Activated naive CD4-positive, alpha-beta T cell treated with anti-CD3 and anti-CD28 coated beads, Interleukin-2, amount 50 U/mL, for 72 hours (primary cell): ENCODE data around the gene PPP1R1B. TPM values are rescaled to one million over a fixed set of nuclear protein-coding genes. Genes with fewer than 3 reads are reported as not detected.

Experiments
- ATAC-seq, 2 donors: fragments of 150-1000 bp; cut with Tn5 transposase; 2 replicates each; pipeline ENCODE4 v1.10.0; 2021; ENCODE audit warnings: mild to moderate bottlenecking in 2 of 2, moderate library complexity in 2 of 2
- DNase-seq, 2 donors: peaks; one replicate each; pipeline ENCODE4 v3.0.0; 2021 to 2022; ENCODE audit warnings: low spot score in 2 of 2
- H3K27ac Mint-ChIP-seq, 2 donors: one replicate each; pipeline ENCODE4 v1.8.0; 2022; ENCODE audit warnings: mild to moderate bottlenecking in 2 of 2, mixed read lengths in 2 of 2
- H3K36me3 Mint-ChIP-seq, 2 donors: one replicate each; pipeline ENCODE4 v1.8.0; 2022; ENCODE audit warnings: mixed read lengths in 2 of 2
- H3K9me3 Mint-ChIP-seq, 2 donors: one replicate each; pipeline ENCODE4 v1.8.0; 2022; ENCODE audit warnings: mixed read lengths in 2 of 2
- total RNA-seq, 2 donors: library from RNA; stranded (reverse); gene quantifications; one replicate each; pipeline ENCODE4 v1.2.3, GENCODE V29; 2022

Gene PPP1R1B
- total RNA-seq, 2 donors from 2014 or later = 0.16 TPM; not detected in 1

DNA sequence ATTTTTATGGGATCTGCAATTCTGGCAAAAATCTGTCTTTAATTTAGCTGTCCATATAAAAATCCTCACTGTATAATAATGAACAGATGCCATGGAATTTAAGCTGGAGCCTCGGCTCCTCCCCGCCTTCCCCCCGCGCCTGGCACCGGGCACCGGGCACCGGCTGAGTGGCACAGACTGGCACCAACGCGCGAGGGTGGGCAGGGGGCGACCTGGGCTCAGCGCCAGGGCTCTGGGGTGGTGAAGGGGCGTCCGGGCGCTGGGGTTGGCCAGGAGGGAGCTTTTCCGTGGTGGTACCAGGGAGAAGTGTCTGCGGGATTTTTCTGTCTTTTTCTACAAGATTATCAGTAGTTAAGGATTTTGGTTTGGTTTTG, 28.1 kb upstream of the PPP1R1B start:
- H3K27ac Mint-ChIP-seq = no peak overlapping the region
- no peaks in the 10 kb centered on the region for H3K9me3 Mint-ChIP-seq
- H3K36me3 Mint-ChIP-seq = peaks cover 0 to 5% of the 10 kb centered on the region in 2 donors
- no peak for ATAC-seq
- DNase-seq = no peak

DNA sequence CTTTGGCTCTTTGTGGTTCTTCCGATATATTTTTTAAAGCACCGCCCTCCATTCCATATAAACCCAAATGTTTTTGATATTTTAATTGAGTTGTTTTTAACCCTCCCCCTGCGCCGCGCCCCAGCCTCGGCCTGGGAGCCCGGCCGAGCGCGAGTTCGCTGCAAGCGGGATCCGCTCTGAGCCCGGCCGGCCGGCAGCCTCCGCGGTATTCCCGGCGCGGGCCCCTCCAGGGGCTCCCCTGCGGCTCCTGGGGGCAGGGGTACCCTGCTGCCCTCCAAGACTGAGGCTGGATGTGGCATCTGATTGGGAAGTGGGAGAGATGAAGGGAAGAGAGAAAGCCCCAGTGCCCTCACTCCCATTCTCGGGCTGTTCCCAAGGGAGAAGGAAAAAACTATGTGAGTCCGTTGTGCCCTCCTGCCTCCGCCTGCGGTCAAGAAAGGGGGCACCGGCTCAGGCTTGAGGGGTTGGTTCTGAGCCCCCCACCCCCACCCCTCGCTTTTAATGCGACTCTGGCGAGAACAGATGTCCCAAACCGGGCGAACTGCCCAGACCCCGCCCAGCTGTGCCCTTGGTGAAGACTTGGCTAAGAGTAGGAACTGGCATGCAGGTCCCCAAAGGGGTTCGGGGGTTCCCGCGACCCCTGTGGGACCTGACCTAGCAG, 27.6 kb upstream of the PPP1R1B start:
- ATAC-seq = no peak
- no peak overlapping the region for H3K27ac Mint-ChIP-seq
- H3K36me3 Mint-ChIP-seq = peaks cover 0 to 5% of the 10 kb centered on the region in 2 donors
- no peak for DNase-seq
- no peaks in the 10 kb centered on the region for H3K9me3 Mint-ChIP-seq

- DNase-seq = no peak
- Mint-ChIP-seq H3K36me3 (peaks cover 0 to 5% of the 10 kb centered on the region in 2 donors), H3K27ac (peak overlapping the region in 1 of 2 donors; percentile 14), H3K9me3 (no peaks in the 10 kb centered on the region)
- ATAC-seq = peak in 1 of 2 donors; percentile 29
Observed at GRCh38 chr17:39599665-39600231, 27.0 kb upstream of the PPP1R1B start.

DNA sequence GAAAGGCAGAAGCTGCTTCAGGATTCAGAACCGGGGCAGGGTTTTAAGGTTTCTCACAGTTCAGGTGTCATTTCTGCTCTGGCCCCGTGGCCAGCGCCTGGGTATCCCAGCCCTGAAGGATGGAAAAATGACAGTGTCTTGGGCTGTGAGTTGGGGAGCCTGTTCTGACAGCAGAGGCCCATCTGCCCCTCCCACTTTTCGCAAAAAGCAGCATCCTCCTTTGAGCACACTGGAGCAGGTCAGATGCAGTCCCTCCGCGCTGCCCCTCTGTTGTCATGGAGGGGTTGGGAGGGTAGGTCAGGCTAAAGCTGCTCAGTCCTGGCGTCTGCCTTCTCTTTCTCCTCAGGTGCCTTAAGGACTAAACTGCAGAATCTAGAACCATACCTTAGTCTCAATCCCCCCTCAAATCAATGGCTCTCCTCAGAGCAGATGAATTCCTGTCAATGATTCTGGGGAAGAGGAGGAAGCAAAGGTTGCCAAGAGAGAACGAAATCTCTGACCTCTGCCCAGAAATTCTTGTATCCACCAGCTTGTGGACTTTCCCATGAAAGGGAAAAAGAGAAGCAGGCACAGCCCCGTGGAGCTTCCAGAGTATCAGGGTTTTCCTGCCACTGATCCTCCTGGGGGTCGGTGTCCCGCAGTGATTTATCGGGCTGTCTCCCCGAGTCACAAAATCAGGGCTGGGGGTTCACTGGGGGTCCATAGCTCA, 26.3 kb upstream of the PPP1R1B start:
- no peaks in the 10 kb centered on the region for H3K9me3 Mint-ChIP-seq
- peaks cover 0 to 5% of the 10 kb centered on the region in 2 donors for H3K36me3 Mint-ChIP-seq
- DNase-seq (no peak), ATAC-seq (no peak)
- H3K27ac Mint-ChIP-seq = peak overlapping the region in 1 of 2 donors; percentile 14

GRCh38 chr17:39600997-39601597, 25.7 kb upstream of the PPP1R1B start:
- H3K36me3 Mint-ChIP-seq = peaks cover 0 to 5% of the 10 kb centered on the region in 2 donors
- no peak for ATAC-seq
- DNase-seq = no peak
- no peak overlapping the region for H3K27ac Mint-ChIP-seq
- no peaks in the 10 kb centered on the region for H3K9me3 Mint-ChIP-seq

GRCh38 chr17:39601758-39602532, 24.8 kb upstream of the PPP1R1B start:
- DNase-seq (no peak), ATAC-seq (no peak)
- Mint-ChIP-seq H3K9me3 (no peaks in the 10 kb centered on the region), H3K27ac (no peak overlapping the region), H3K36me3 (peaks cover 0 to 5% of the 10 kb centered on the region in 2 donors)

- no peaks in the 10 kb centered on the region for H3K9me3 Mint-ChIP-seq
- ATAC-seq (no peak), DNase-seq (no peak)
- peaks cover 0 to 5% of the 10 kb centered on the region in 2 donors for H3K36me3 Mint-ChIP-seq
- no peak overlapping the region for H3K27ac Mint-ChIP-seq
Observed at GRCh38 chr17:39602533-39603303, 24.0 kb upstream of the PPP1R1B start.

GRCh38 chr17:39603304-39604016, 23.3 kb upstream of the PPP1R1B start:
- Mint-ChIP-seq H3K9me3 (no peaks in the 10 kb centered on the region), H3K36me3 (peaks cover 0 to 5% of the 10 kb centered on the region in 2 donors), H3K27ac (no peak overlapping the region)
- DNase-seq (no peak), ATAC-seq (no peak)

GRCh38 chr17:39604911-39605491, 21.8 kb upstream of the PPP1R1B start:
- ATAC-seq = peak in 1 of 2 donors; percentile 16
- peaks cover 0 to 5% of the 10 kb centered on the region in 2 donors for H3K36me3 Mint-ChIP-seq
- no peak overlapping the region for H3K27ac Mint-ChIP-seq
- DNase-seq = no peak
- no peaks in the 10 kb centered on the region for H3K9me3 Mint-ChIP-seq

DNA sequence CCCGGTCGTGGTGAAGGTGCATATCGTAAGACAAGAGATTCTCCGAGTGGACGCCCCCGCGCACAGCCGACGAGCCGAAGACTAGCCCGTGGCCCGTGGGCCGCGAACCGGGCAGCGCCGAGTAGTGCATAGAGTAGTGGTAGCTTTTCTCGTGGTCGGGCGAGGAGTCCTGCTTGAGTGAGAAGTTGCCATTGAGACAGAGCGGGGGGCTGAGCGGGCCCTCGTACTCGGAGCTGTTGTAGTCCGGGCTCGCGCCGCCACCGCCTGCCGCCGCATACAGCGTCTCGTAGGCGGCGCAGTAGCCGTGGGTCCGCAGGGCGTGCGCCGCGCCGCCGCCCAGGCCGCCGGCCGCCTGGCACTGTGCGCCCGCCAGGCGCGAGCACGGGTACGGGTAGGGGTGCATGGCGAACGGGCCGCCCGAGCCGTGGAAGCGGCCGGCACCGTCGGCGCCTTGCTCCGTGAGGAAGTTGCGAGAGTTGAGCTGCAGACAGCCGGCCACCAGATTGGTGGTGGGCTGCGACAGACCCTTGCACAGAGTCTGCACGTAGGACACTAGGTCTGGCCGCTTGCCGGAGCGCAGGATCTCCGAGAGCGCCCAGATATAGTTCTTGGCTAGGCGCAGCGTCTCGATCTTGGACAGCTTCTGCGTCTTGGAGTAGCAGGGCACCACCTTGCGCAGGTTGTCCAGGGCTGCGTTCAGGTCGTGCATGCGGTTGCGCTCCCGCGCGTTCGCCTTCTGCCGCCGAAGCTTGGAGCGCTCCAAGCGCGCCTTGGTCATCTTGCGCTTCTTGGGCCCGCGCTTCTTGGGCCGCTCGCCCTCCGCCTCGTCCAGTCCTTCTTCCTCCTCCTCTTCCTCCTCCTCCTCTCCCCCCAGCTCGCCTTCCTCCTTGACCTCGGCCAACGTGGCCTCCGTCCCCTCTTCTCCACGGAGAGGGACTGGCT, 21.0 kb upstream of the PPP1R1B start:
- H3K27ac Mint-ChIP-seq = no peak overlapping the region

DNA sequence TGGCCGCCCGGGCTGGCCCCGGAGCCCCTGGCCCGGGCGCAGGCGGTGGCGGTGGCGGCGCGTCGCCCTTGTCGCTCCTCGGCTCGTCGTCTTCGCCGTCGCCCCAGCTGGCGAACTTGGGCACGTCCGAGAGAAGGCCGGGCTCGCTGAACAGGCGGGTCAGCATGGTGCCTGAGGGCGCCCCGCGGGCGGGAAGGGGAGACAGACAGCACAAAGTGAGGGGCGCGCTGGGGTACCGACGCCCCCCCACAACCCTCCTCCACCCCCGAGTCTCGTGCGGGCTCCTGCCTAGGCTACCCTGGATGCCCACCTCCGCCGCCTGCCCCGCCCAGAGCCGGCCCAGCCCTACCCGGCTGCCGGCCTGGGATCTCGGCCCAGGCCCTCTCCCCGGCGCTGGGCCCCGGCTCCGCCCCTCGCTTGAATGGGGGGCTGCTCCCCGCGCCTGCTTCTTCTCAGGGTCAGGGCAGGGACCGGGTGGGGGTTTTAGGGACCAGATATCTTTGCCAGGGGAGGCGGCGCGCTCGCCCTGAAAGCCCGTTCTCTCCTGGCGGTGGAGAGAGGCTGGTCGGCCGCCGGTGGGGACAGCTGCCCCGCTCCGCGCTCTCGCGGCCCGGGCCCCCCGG, 20.2 kb upstream of the PPP1R1B start:
- Mint-ChIP-seq H3K27ac (no peak overlapping the region), H3K9me3 (no peaks in the 10 kb centered on the region), H3K36me3 (peaks cover 0 to under 1% of the 10 kb centered on the region in 2 donors)
- ATAC-seq = peak in 1 of 2 donors; percentile 26
- DNase-seq = no peak

More for the DNA sequence above, 21.0 kb upstream of the PPP1R1B start:
- DNase-seq (no peak), ATAC-seq (peak in 1 of 2 donors; percentile 50)
- Mint-ChIP-seq H3K36me3 (peaks cover 0 to 5% of the 10 kb centered on the region in 2 donors), H3K9me3 (no peaks in the 10 kb centered on the region)

- H3K36me3 Mint-ChIP-seq = no peaks in the 10 kb centered on the region
- no peak overlapping the region for H3K27ac Mint-ChIP-seq
- H3K9me3 Mint-ChIP-seq = no peaks in the 10 kb centered on the region
- DNase-seq (no peak), ATAC-seq (no peak)
Observed at GRCh38 chr17:39607057-39607850, 19.5 kb upstream of the PPP1R1B start.

GRCh38 chr17:39607851-39608130, 19.0 kb upstream of the PPP1R1B start, which contains the start of gene NEUROD2:
Gene NEUROD2, minus strand, starts transcription at chr17:39607920. Its CDS starts 1,321 bp downstream, at chr17:39606599.
- no peak within 1 kb of the TSS for H3K27ac Mint-ChIP-seq
- no peaks in the 10 kb centered on the region for H3K36me3 Mint-ChIP-seq
- no peaks in the 10 kb centered on the region for H3K9me3 Mint-ChIP-seq
- DNase-seq = no peak
- no peak for ATAC-seq
